ENCODE results near the gene UBE2B. TPM values are rescaled to one million over a fixed set of nuclear protein-coding genes. Genes with fewer than 3 reads are reported as not detected.

UBE2B gene
- total and polyA plus RNA-seq, 10 of the 15 experiments (the other 5 are each of a cell fraction or from before 2014, with no cell fraction given), result 10.8 to 179 (median 61.3) TPM

DNA sequence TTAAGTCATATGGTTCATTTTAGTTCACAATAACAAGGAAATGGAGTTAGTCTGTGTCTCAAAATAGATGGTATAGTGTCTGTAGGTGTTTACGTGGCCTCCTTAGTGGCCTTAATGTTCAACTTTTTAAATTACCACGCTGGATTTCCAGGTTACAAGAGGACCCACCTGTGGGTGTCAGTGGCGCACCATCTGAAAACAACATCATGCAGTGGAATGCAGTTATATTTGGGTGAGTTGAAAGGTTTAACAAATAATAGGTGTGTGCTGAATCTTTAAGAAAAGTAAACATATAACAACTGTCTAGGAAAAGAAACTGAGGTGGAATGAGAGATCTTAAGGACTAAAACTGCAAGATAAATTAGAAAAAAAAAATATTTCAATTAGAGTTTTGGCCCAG is 2.9 kb downstream of the UBE2B start:
- Histone ChIP-seq H3K27ac (ENCODE audit: control insufficient read depth, insufficient read depth) (no peak overlapping the region), H3K4me3 (0 out of 2 replicates have a peak overlapping the region, but pooled peaks have one; percentile 16), H2AFZ (ENCODE audit: control insufficient read depth, low read depth, low read length) (no peak overlapping the region), H3K9me3 (replicated peaks; ENCODE audit: control insufficient read depth, insufficient read depth, low read length) (no peaks in the 10 kb centered on the region), H3K27me3 (replicated peaks in 1 of 2; ENCODE audit: control insufficient read depth in 2 of 2, insufficient read depth in 2 of 2, low read length in 1 of 2) (no peaks in the 10 kb centered on the region), H4K20me1 (ENCODE audit: control insufficient read depth, insufficient read depth) (no peaks in the 10 kb centered on the region), H3K4me1 (ENCODE audit: control insufficient read depth, insufficient read depth, low read length) (no peaks in the 10 kb centered on the region), H3K4me2 (ENCODE audit: control insufficient read depth, insufficient read depth) (peak overlapping the region; percentile 28), H3K9ac (ENCODE audit: control insufficient read depth, insufficient read depth, low read length) (no peak overlapping the region), H3K79me2 (ENCODE audit: control insufficient read depth, insufficient read depth, low read length) (peaks cover 36% of the 10 kb centered on the region), H3K36me3 (ENCODE audit: control insufficient read depth in 2 of 2, insufficient read depth in 2 of 2, low read length in 1 of 2) (peaks cover 0 to 5% of the 10 kb centered on the region in 2 experiments; a peak in 1 of 4 replicates)
- in situ Hi-C loops (cut with MboI) (no loop called here), intact Hi-C loops (cut with micrococcal nuclease; ENCODE audit: unreplicated experiment) (loop anchor here (5.0 kb wide), 1 partner anchor 197 kb away; the partner anchor contains the start of gene SKP1)
- no peak for FAIRE-seq
- POLR2A ChIA-PET, result interaction anchor here (1.0 kb wide), 1 partner anchor 10 kb away, joined by 3 read pairs; no protein-coding TSS in a partner anchor
- TF ChIP-seq TCF3 (IDR thresholded peaks at IDR 0.05; ENCODE audit: borderline replicate concordance, insufficient read depth, low read depth, low read length) (no peak), MEF2B (IDR thresholded peaks at IDR 0.05; ENCODE audit: partially characterized antibody, poor library complexity, severe bottlenecking) (no peak), CHD1 (IDR thresholded peaks at IDR 0.05; ENCODE audit: low read depth, low read length) (no peak), ZNF217 (IDR thresholded peaks at IDR 0.05) (no peak), NBN (IDR thresholded peaks at IDR 0.05) (no peak), SMARCA5 (IDR thresholded peaks at IDR 0.05) (no peak), BRCA1 (IDR thresholded peaks at IDR 0.05; ENCODE audit: low read depth, low read length) (no peak), SMC3 (IDR thresholded peaks at IDR 0.05; ENCODE audit: borderline replicate concordance, low read length) (no peak), NR2C1 (IDR thresholded peaks at IDR 0.05) (no peak), NFIC (IDR thresholded peaks at IDR 0.05; ENCODE audit: low read depth, low read length) (no peak), FOXK2 (IDR thresholded peaks at IDR 0.05) (no peak), RAD21 (IDR thresholded peaks at IDR 0.05; ENCODE audit: insufficient read depth, low read depth, low read length) (peak; percentile 32; the same call in 1 of the 2 replicates), PAX8 (IDR thresholded peaks at IDR 0.05) (no peak), CBFB (IDR thresholded peaks at IDR 0.05; ENCODE audit: low read depth) (no peak)
- TF ChIP-seq, protein P1, sequence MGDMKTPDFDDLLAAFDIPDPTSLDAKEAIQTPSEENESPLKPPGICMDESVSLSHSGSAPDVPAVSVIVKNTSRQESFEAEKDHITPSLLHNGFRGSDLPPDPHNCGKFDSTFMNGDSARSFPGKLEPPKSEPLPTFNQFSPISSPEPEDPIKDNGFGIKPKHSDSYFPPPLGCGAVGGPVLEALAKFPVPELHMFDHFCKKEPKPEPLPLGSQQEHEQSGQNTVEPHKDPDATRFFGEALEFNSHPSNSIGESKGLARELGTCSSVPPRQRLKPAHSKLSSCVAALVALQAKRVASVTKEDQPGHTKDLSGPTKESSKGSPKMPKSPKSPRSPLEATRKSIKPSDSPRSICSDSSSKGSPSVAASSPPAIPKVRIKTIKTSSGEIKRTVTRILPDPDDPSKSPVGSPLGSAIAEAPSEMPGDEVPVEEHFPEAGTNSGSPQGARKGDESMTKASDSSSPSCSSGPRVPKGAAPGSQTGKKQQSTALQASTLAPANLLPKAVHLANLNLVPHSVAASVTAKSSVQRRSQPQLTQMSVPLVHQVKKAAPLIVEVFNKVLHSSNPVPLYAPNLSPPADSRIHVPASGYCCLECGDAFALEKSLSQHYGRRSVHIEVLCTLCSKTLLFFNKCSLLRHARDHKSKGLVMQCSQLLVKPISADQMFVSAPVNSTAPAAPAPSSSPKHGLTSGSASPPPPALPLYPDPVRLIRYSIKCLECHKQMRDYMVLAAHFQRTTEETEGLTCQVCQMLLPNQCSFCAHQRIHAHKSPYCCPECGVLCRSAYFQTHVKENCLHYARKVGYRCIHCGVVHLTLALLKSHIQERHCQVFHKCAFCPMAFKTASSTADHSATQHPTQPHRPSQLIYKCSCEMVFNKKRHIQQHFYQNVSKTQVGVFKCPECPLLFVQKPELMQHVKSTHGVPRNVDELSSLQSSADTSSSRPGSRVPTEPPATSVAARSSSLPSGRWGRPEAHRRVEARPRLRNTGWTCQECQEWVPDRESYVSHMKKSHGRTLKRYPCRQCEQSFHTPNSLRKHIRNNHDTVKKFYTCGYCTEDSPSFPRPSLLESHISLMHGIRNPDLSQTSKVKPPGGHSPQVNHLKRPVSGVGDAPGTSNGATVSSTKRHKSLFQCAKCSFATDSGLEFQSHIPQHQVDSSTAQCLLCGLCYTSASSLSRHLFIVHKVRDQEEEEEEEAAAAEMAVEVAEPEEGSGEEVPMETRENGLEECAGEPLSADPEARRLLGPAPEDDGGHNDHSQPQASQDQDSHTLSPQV (IDR thresholded peaks at IDR 0.05), result no peak
- TF ChIP-seq, protein P2, sequence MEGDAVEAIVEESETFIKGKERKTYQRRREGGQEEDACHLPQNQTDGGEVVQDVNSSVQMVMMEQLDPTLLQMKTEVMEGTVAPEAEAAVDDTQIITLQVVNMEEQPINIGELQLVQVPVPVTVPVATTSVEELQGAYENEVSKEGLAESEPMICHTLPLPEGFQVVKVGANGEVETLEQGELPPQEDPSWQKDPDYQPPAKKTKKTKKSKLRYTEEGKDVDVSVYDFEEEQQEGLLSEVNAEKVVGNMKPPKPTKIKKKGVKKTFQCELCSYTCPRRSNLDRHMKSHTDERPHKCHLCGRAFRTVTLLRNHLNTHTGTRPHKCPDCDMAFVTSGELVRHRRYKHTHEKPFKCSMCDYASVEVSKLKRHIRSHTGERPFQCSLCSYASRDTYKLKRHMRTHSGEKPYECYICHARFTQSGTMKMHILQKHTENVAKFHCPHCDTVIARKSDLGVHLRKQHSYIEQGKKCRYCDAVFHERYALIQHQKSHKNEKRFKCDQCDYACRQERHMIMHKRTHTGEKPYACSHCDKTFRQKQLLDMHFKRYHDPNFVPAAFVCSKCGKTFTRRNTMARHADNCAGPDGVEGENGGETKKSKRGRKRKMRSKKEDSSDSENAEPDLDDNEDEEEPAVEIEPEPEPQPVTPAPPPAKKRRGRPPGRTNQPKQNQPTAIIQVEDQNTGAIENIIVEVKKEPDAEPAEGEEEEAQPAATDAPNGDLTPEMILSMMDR (IDR thresholded peaks at IDR 0.05 in 2 of 3, conservative IDR thresholded peaks at IDR 0.05 in 1 of 3; ENCODE audit: control insufficient read depth in 2 of 3, extremely low read depth in 1 of 3, insufficient read depth in 1 of 3, low read depth in 3 of 3, low read length in 3 of 3), result peak in 1 of 3 experiments; percentile 33; a peak in 2 of 6 replicates
- TF ChIP-seq, protein P3, sequence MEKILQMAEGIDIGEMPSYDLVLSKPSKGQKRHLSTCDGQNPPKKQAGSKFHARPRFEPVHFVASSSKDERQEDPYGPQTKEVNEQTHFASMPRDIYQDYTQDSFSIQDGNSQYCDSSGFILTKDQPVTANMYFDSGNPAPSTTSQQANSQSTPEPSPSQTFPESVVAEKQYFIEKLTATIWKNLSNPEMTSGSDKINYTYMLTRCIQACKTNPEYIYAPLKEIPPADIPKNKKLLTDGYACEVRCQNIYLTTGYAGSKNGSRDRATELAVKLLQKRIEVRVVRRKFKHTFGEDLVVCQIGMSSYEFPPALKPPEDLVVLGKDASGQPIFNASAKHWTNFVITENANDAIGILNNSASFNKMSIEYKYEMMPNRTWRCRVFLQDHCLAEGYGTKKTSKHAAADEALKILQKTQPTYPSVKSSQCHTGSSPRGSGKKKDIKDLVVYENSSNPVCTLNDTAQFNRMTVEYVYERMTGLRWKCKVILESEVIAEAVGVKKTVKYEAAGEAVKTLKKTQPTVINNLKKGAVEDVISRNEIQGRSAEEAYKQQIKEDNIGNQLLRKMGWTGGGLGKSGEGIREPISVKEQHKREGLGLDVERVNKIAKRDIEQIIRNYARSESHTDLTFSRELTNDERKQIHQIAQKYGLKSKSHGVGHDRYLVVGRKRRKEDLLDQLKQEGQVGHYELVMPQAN (conservative IDR thresholded peaks at IDR 0.05), result no peak
- RAD21 ChIA-PET (ENCODE audit: unreplicated experiment), result interaction anchor here (0.9 kb wide), 1 partner anchor 365 kb away, joined by 3 read pairs; no protein-coding TSS in a partner anchor
- ATAC-seq, result no peak
- no TSS peak for BruUV-seq (replicated peaks)
- 69% methylated on average over 3 of the region's 3 CpGs for WGBS (ENCODE audit: insufficient coverage, insufficient replicate concordance, low lambda C conversion rate, missing lambda C conversion rate)
- CTCF ChIA-PET, result interaction anchor here (1.1 to 1.7 kb wide), 3 partner anchors 10 to 213 kb away, joined by 5 to 6 read pairs (median 5); no protein-coding TSS in a partner anchor
- no peak for DNase-seq (ENCODE audit: low read depth, low spot score)
- SMC1A ChIA-PET (ENCODE audit: uncharacterized antibody, unreplicated experiment), result interaction anchor here (1.8 kb wide), 1 partner anchor 10 kb away, joined by 5 read pairs; no protein-coding TSS in a partner anchor

All from GM12878 (cell line).